Measurements from ENCODE around the gene ACTR2.
"Not testable (repeated sequence)": the region's sequence is repeated elsewhere in the genome, so short reads cannot be mapped to it uniquely, and the experiment has no call there.

The ACTR2 gene
- long read RNA-seq, donor 1, transcript ACTR2-201 (9 exons, 3,861 nt), result major isoform, 27 of 27 reads
- long read RNA-seq, donor 1, partial matches to known transcripts, result 0 of 27 reads
- long read RNA-seq, donor 1, other reads (novel, unspliced or antisense), result 0 of 27 reads
- long read RNA-seq, donor 2, transcript ACTR2-201 (9 exons, 3,861 nt), result major isoform, 33 of 33 reads
- long read RNA-seq, donor 2, partial matches to known transcripts, result 0 of 33 reads
- long read RNA-seq, donor 2, other reads (novel, unspliced or antisense), result 0 of 33 reads
- long read RNA-seq, donor 3, transcript ACTR2-201 (9 exons, 3,861 nt), result major isoform, 15 of 20 reads
- long read RNA-seq, donor 3, partial matches to known transcripts, result 5 of 20 reads
- long read RNA-seq, donor 3, other reads (novel, unspliced or antisense), result 0 of 20 reads
- long read RNA-seq, donor 4, transcript ACTR2-201 (9 exons, 3,861 nt), result major isoform, 38 of 54 reads
- long read RNA-seq, donor 4, partial matches to known transcripts, result 16 of 54 reads
- long read RNA-seq, donor 4, other reads (novel, unspliced or antisense), result 0 of 54 reads
- long read RNA-seq, donor 5, transcript ACTR2-201 (9 exons, 3,861 nt), result major isoform, 40 of 62 reads
- long read RNA-seq, donor 5, partial matches to known transcripts, result 22 of 62 reads
- long read RNA-seq, donor 5, other reads (novel, unspliced or antisense), result 0 of 62 reads
- long read RNA-seq, donor 6, transcript ACTR2-201 (9 exons, 3,861 nt), result major isoform, 37 of 44 reads
- long read RNA-seq, donor 6, partial matches to known transcripts, result 7 of 44 reads
- long read RNA-seq, donor 6, other reads (novel, unspliced or antisense), result 0 of 44 reads
- long read RNA-seq, donor 7, transcript ACTR2-201 (9 exons, 3,861 nt), result major isoform, 72 of 116 reads
- long read RNA-seq, donor 7, partial matches to known transcripts, result 44 of 116 reads
- long read RNA-seq, donor 7, other reads (novel, unspliced or antisense), result 0 of 116 reads
- long read RNA-seq, donor 8, transcript ACTR2-201 (9 exons, 3,861 nt), result major isoform, 35 of 42 reads
- long read RNA-seq, donor 8, partial matches to known transcripts, result 7 of 42 reads
- long read RNA-seq, donor 8, other reads (novel, unspliced or antisense), result 0 of 42 reads

- peak; percentile 96 for DNase-seq
These were observed at the start of gene ACTR2 for GRCh38 chr2:65227456-65228262. Gene ACTR2, plus strand, starts transcription at chr2:65227831. Its CDS starts 79 bp downstream, at chr2:65227910.

GRCh38 chr2:65182570-65182969 lies 45.1 kb upstream of the ACTR2 start:
- no peak for DNase-seq

- DNase-seq, result not testable (repeated sequence)
These were observed 44.2 kb upstream of the ACTR2 start for GRCh38 chr2:65183406-65183805.

- no peak for DNase-seq
These were observed 42.6 kb upstream of the ACTR2 start for GRCh38 chr2:65185012-65185411.

GRCh38 chr2:65186093-65186868 lies 41.4 kb upstream of the ACTR2 start:
- DNase-seq, result no peak

GRCh38 chr2:65186872-65187851 lies 40.5 kb upstream of the ACTR2 start:
- DNase-seq, result peak; percentile 65

GRCh38 chr2:65193446-65193845 lies 34.2 kb upstream of the ACTR2 start:
- no peak for DNase-seq

GRCh38 chr2:65198737-65199136 lies 28.9 kb upstream of the ACTR2 start:
- no peak for DNase-seq

- DNase-seq, result no peak
These were observed 28.5 kb upstream of the ACTR2 start for GRCh38 chr2:65199166-65199565.

- no peak for DNase-seq
These were observed 27.7 kb upstream of the ACTR2 start for GRCh38 chr2:65199891-65200290.

GRCh38 chr2:65204461-65205210 lies 23.0 kb upstream of the ACTR2 start:
- DNase-seq, result no peak

- no peak for DNase-seq
These were observed 15.5 kb upstream of the ACTR2 start for GRCh38 chr2:65212115-65212514.

- DNase-seq, result no peak
These were observed 15.0 kb upstream of the ACTR2 start for GRCh38 chr2:65212619-65213018.

- DNase-seq, result no peak
These were observed 14.6 kb upstream of the ACTR2 start for GRCh38 chr2:65213035-65213434.

GRCh38 chr2:65214361-65214760 lies 13.3 kb upstream of the ACTR2 start:
- no peak for DNase-seq

- DNase-seq, result no peak
These were observed 12.8 kb upstream of the ACTR2 start for GRCh38 chr2:65214843-65215242.

- DNase-seq, result no peak
These were observed 11.7 kb upstream of the ACTR2 start for GRCh38 chr2:65215946-65216345.

GRCh38 chr2:65220432-65221131 lies 7.0 kb upstream of the ACTR2 start:
- DNase-seq, result no peak
